BE2C (cell line): ENCODE measurements around the gene THSD4.
A peak's percentile ranks its signal among the peaks of the same experiment; 100 is the strongest.

Source experiments
- DNase-seq: peaks from one replicate; pipeline ENCODE4 v3.0.0-alpha.2; 2020
- H3K27me3 ChIP-seq: fragments of 250-450 bp; sonication (Bioruptor Pico); 2 replicates; pipeline ENCODE4 v1.5.1; 2020; ENCODE audit warnings: mild to moderate bottlenecking
- H3K36me3 ChIP-seq: fragments of 250-450 bp; sonication (Bioruptor Pico); 2 replicates; pipeline ENCODE4 v1.5.1; 2020; ENCODE audit warnings: mild to moderate bottlenecking
- H3K4me1 ChIP-seq: fragments of 250-450 bp; sonication (Bioruptor Pico); 2 replicates; pipeline ENCODE4 v1.5.1; 2020
- H3K4me3 ChIP-seq: 2 replicates; pipeline ENCODE4 v1.5.1; 2011; ENCODE audit warnings: low read depth, low read length
- H3K9me3 ChIP-seq: fragments of 250-450 bp; sonication (Bioruptor Pico); 2 replicates; pipeline ENCODE4 v1.5.1; 2020
- TF ChIP-seq, protein P1 (sequence below): IDR thresholded peaks from 2 replicates; pipeline ENCODE4 v1.5.1; 2012; ENCODE audit warnings: mild to moderate bottlenecking, low read depth, low read length

THSD4 gene

DNA sequence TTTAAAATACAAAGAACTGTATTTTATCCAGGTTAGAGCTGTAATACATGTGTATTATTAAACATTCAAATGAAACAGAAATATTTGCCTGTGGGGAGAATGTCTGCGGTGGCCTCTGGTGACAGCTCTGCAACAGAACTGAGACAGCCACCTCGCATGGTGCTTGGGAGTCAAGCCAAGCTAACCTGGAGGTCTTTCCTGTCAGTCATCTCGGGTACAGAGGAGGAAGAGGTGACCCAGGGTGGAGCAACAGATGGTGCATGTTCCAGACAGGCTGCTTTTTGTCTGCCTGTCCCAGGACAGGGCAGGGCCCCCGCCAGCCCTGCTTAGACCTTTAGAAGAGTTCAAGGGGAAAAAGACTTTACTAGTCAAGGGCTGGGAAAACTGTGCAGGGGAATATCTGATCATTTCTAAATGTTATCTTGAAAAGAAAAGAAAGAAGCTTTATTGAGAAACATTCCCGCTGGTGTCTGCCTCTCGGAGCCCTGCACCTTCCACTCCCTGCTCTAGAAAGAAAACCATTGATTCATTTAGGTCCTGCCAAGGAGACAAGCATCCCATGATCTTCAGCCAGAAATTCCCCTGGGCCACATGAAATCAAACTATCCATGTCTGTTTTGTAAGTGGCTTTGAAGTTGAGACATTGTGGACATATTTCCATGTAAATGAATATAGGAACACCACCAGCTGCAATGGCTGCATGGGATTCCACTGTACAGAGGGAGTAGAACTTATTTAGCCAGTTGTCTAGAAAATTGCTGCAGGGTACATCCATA is 689.6 kb downstream of the THSD4 start:
- H3K4me1 ChIP-seq, result peaks cover 31% of the 10 kb centered on the region
- TF ChIP-seq, protein P1, sequence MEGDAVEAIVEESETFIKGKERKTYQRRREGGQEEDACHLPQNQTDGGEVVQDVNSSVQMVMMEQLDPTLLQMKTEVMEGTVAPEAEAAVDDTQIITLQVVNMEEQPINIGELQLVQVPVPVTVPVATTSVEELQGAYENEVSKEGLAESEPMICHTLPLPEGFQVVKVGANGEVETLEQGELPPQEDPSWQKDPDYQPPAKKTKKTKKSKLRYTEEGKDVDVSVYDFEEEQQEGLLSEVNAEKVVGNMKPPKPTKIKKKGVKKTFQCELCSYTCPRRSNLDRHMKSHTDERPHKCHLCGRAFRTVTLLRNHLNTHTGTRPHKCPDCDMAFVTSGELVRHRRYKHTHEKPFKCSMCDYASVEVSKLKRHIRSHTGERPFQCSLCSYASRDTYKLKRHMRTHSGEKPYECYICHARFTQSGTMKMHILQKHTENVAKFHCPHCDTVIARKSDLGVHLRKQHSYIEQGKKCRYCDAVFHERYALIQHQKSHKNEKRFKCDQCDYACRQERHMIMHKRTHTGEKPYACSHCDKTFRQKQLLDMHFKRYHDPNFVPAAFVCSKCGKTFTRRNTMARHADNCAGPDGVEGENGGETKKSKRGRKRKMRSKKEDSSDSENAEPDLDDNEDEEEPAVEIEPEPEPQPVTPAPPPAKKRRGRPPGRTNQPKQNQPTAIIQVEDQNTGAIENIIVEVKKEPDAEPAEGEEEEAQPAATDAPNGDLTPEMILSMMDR, result no peak
- peak; percentile 44 for DNase-seq
- H3K4me3 ChIP-seq, result no peak overlapping the region
- H3K27me3 ChIP-seq, result no peaks in the 10 kb centered on the region
- no peaks in the 10 kb centered on the region for H3K36me3 ChIP-seq
- no peaks in the 10 kb centered on the region for H3K9me3 ChIP-seq

DNA sequence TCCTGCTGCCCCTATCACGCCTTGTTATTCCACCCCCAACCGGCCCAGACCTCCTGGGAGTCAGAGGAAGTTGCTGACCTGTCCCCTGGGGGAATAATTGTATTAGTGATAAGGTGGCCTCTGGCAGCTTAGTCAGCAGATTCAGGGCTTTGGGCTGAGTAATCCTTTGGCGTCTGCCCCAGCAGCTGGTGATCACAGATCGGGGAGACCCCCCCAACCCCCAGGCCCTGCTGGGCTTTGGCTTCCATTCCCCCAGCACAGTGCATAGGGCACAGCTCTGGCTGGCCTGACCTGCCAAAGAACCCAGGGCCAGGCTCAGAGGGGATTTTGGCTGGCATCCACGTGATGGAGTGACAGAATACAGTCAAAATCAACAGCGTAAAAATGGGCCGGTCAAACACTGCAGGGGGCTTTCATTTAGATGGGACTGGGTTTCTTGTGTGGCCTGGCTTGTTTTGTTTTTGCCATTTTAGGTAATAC is 691.2 kb downstream of the THSD4 start:
- H3K4me3 ChIP-seq, result peak overlapping the region; percentile 4; the same call in 1 of the 2 replicates
- H3K9me3 ChIP-seq, result no peaks in the 10 kb centered on the region
- H3K36me3 ChIP-seq, result no peaks in the 10 kb centered on the region
- peaks cover 31% of the 10 kb centered on the region for H3K4me1 ChIP-seq
- TF ChIP-seq, protein P1, result no peak
- H3K27me3 ChIP-seq, result no peaks in the 10 kb centered on the region
- DNase-seq, result peak; percentile 89

DNA sequence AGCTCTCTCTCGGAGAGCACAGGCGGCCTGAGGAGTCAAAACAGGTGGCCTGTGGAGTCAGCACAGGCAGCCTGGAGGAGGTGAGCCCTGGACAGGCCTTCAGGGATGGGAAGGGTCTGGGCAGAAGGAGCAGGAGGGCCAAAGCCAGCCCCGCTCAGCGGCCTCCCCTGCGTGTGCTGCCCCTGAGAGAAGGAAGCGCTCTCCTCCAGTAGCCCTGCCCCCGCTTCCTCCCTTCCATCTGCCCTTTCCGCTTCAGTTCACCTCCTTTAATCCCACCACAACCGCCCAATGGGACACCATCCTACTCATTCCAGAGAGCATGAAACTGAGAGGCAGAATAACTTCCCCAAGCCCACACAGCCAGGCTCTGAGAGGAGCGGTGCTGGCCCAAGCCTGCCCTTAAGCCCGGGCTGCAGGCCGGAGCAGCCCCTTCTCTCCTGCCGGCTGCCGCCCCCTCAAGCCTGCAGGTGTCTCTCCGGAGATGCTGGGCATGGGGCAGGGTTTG is 691.9 kb downstream of the THSD4 start:
- TF ChIP-seq, protein P1, result no peak
- peak; percentile 45 for DNase-seq
- Histone ChIP-seq H3K4me1 (peaks cover 31% of the 10 kb centered on the region), H3K27me3 (no peaks in the 10 kb centered on the region), H3K36me3 (no peaks in the 10 kb centered on the region), H3K9me3 (no peaks in the 10 kb centered on the region), H3K4me3 (peak overlapping the region; percentile 4; the same call in 1 of the 2 replicates)

DNA sequence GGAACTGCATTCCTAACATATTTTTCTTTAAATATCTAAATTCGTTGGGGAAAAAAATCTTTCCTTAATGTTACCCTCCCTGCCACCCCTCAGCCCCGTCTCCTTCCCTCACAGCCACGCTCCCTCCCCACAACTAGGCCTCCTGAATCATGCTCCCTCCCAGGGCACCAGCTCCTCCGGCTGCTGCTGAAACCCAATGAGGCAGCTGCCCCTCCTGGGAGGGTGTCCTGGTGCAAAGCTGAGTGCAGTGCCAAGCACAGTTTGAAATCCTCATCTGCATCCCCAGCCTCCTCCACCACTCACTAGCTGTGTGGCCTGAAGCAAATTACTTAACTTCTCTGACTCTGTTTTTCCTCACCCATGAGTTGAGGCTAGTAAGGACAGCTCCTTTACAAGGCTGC is 692.4 kb downstream of the THSD4 start:
- Histone ChIP-seq H3K9me3 (no peaks in the 10 kb centered on the region), H3K36me3 (no peaks in the 10 kb centered on the region), H3K4me1 (peaks cover 31% of the 10 kb centered on the region), H3K27me3 (no peaks in the 10 kb centered on the region), H3K4me3 (no peak overlapping the region)
- no peak for DNase-seq
- TF ChIP-seq, protein P1, result no peak

DNA sequence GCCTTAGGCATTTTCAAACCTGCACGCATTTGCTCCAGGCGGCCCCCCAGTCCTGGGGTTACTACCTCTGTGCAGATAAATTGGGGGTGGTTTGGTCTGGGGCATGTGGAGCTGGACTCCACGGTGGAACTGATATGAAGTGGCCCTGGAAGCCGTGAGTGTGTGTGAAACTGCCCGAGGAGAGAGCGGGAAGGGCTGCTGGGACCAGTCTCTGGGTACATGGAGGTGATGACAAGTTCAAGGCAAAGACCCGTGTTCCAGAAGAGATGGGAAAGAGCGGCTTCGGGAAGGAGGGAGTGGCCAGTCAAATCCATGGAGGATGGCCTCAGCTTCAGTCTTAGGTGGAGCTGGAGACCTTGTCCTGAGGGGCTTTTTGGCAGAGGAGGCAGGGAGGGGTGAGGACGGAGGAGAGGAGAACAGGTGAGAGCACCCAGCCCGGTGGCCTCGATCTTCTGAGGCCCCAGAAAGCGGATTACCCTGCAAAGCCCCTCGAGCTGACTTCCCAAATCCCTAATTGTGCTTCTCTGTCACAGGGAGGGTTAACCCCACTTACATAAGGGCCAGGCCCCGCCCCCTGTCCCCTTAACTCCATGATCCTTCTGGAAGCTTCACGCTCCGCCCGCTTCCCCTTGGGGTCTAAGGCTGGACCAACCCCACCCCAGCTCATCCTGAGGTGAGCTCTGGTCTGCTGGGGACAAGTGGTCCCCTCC is 693.2 kb downstream of the THSD4 start:
- peaks cover 31% of the 10 kb centered on the region for H3K4me1 ChIP-seq
- no peak for DNase-seq

More for the DNA sequence above, 693.2 kb downstream of the THSD4 start:
- Histone ChIP-seq H3K9me3 (no peaks in the 10 kb centered on the region), H3K36me3 (no peaks in the 10 kb centered on the region), H3K27me3 (no peaks in the 10 kb centered on the region), H3K4me3 (no peak overlapping the region)
- TF ChIP-seq, protein P1, result no peak
